Hepatocyte (in vitro differentiated cells): ENCODE results near the gene WBP1L.

Experiments used
- EZH2 ChIP-seq: fragments of 200-600 bp; sonication (generic); IDR thresholded peaks from 2 replicates; pipeline ENCODE4 v1.6.1; 2016; ENCODE audit warnings: antibody characterized with exemption, mild to moderate bottlenecking, borderline replicate concordance
- EZH2phosphoT487 ChIP-seq: fragments of 200-600 bp; sonication (generic); IDR thresholded peaks from one replicate; pipeline ENCODE4 v1.6.1; 2018; ENCODE audit warnings: antibody characterized with exemption, mild to moderate bottlenecking, low read depth, moderate library complexity; ENCODE audit not compliant: unreplicated experiment, severe bottlenecking
- TF ChIP-seq, protein P1 (sequence below): fragments of 200-600 bp; sonication (generic); IDR thresholded peaks from 2 replicates; pipeline ENCODE4 v1.5.1; 2016; ENCODE audit warnings: antibody characterized with exemption, mild to moderate bottlenecking; ENCODE audit not compliant: poor library complexity

DNA sequence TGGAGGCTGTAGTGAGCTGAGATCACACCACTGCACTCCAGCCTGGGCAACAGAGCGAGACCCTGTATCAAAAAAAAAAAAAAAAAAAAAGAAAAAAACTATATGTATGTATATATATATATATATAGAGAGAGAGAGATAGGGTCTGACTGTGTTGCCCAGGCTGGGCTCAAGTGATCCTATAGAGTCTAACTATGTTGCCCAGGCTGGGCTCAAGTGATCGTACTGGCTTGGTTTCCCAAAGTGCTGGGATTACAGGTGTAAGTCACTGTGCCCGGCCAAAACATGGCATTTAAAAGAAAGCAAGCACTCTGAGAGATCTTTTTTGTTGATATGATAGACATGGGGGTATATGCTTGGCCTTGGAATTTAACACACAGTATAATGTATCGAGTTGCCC lies 73.4 kb downstream of the WBP1L start:
- TF ChIP-seq, protein P1, sequence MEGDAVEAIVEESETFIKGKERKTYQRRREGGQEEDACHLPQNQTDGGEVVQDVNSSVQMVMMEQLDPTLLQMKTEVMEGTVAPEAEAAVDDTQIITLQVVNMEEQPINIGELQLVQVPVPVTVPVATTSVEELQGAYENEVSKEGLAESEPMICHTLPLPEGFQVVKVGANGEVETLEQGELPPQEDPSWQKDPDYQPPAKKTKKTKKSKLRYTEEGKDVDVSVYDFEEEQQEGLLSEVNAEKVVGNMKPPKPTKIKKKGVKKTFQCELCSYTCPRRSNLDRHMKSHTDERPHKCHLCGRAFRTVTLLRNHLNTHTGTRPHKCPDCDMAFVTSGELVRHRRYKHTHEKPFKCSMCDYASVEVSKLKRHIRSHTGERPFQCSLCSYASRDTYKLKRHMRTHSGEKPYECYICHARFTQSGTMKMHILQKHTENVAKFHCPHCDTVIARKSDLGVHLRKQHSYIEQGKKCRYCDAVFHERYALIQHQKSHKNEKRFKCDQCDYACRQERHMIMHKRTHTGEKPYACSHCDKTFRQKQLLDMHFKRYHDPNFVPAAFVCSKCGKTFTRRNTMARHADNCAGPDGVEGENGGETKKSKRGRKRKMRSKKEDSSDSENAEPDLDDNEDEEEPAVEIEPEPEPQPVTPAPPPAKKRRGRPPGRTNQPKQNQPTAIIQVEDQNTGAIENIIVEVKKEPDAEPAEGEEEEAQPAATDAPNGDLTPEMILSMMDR, result no peak
- TF ChIP-seq EZH2, result no peak
- TF ChIP-seq EZH2phosphoT487, result no peak
